B cell (primary cell): Measurements from ENCODE around the gene B4GALNT4. TPM values are rescaled to one million over a fixed set of nuclear protein-coding genes. Genes with fewer than 3 reads are reported as not detected.
A peak's percentile ranks its signal among the peaks of the same experiment; 100 is the strongest.
"Not testable (repeated sequence)": the region's sequence is repeated elsewhere in the genome, so short reads cannot be mapped to it uniquely, and the experiment has no call there.

Experiments
- ATAC-seq: fragments of 200-7000 bp; cut with Tn5 transposase; one replicate; pipeline ENCODE4 v1.10.0; 2021; ENCODE audit warnings: low read depth, mild to moderate bottlenecking, moderate number of reproducible peaks, moderate library complexity
- CTCF ChIA-PET: fragments of 350-600 bp; sonication (Branson Sonifier 250); formaldehyde crosslinking; loops from one replicate; lab custom pipeline; 2021; ENCODE audit warnings: antibody characterized with exemption, inconsistent platforms; lab: Charles Lee
- POLR2A ChIA-PET: fragments of 350-600 bp; sonication (Branson Sonifier 250); formaldehyde crosslinking; loops from one replicate; lab custom pipeline; 2021; ENCODE audit warnings: antibody characterized with exemption; lab: Charles Lee
- DNase-seq: peaks from one replicate; pipeline ENCODE4 v3.0.0; 2013
- H2AFZ ChIP-seq: 2 replicates; pipeline ENCODE4 v1.6.1; 2012; ENCODE audit warnings: mild to moderate bottlenecking, low read depth, low read length; ENCODE audit not compliant: insufficient read depth, poor library complexity, severe bottlenecking
- H3K27ac ChIP-seq, 2 donors: 1 replicate in 1 of 2; 2 replicates in 1 of 2; pipeline ENCODE4 v1.5.1; 2012 to 2013; ENCODE audit warnings: low read length in 2 of 2, mild to moderate bottlenecking in 2 of 2, moderate library complexity in 1 of 2
- H3K27me3 ChIP-seq, 4 experiments: fragments of 200-600 bp in 1 of 4; sonication (generic) in 1 of 4; replicated peaks in 1 of 4; 1 replicate in 2 of 4; 2 replicates in 2 of 4; pipeline versions ENCODE4 v1.6.1 to v1.7.0; 2013 to 2016; ENCODE audit warnings: low read length in 3 of 4, mild to moderate bottlenecking in 2 of 4, mixed read lengths in 1 of 4, moderate library complexity in 1 of 4; ENCODE audit not compliant: insufficient read depth in 4 of 4, control insufficient read depth in 3 of 4; ENCODE audit errors: control extremely low read depth in 1 of 4
- H3K36me3 ChIP-seq, 2 experiments: replicated peaks in 1 of 2; 1 replicate in 1 of 2; 2 replicates in 1 of 2; pipeline versions ENCODE4 v1.6.1 to v1.7.1; 2013; ENCODE audit warnings: low read length in 1 of 2; ENCODE audit not compliant: insufficient read depth in 2 of 2, control insufficient read depth in 1 of 2; ENCODE audit errors: control extremely low read depth in 1 of 2, extremely low read depth in 1 of 2
- H3K4me1 ChIP-seq, 2 donors: fragments of 200-600 bp in 1 of 2; sonication (generic) in 1 of 2; 1 replicate in 1 of 2; 2 replicates in 1 of 2; pipeline versions ENCODE4 v1.5.1 to v1.6.1; 2013 to 2017; ENCODE audit warnings: low read length in 2 of 2; ENCODE audit not compliant: control insufficient read depth in 2 of 2, insufficient read depth in 2 of 2
- H3K4me2 ChIP-seq: replicated peaks from 2 replicates; pipeline ENCODE3; 2012; ENCODE audit warnings: mild to moderate bottlenecking, low read depth, low read length; ENCODE audit not compliant: poor library complexity, severe bottlenecking
- H3K4me3 ChIP-seq, 5 experiments: fragments of 200-600 bp in 1 of 5; sonication (generic) in 1 of 5; 1 replicate in 3 of 5; 2 replicates in 2 of 5; pipeline versions ENCODE4 v1.5.1 to v1.7.0; 2011 to 2016; ENCODE audit warnings: low read length in 4 of 5, mild to moderate bottlenecking in 4 of 5, low read depth in 2 of 5, control low read depth in 1 of 5, moderate library complexity in 1 of 5; ENCODE audit not compliant: insufficient read depth in 1 of 5; ENCODE audit errors: control extremely low read depth in 1 of 5, extremely low read depth in 1 of 5
- H3K79me2 ChIP-seq: fragments of 200-600 bp; sonication (generic); one replicate; pipeline ENCODE4 v1.6.0; 2016; ENCODE audit warnings: low read length; ENCODE audit not compliant: control insufficient read depth, insufficient read depth
- H3K9ac ChIP-seq: fragments of 200-600 bp; sonication (generic); 2 replicates; pipeline ENCODE4 v1.6.1; 2017; ENCODE audit warnings: mild to moderate bottlenecking, low read length, moderate library complexity
- H3K9me3 ChIP-seq, 3 donors: one replicate each; pipeline versions ENCODE4 v1.6.1 to v1.7.1; 2013; ENCODE audit warnings: low read length in 2 of 3; ENCODE audit not compliant: control insufficient read depth in 2 of 3, insufficient read depth in 1 of 3; ENCODE audit errors: control extremely low read depth in 1 of 3
- H4K20me1 ChIP-seq: 2 replicates; pipeline ENCODE4 v1.6.0; 2012; ENCODE audit warnings: mild to moderate bottlenecking, low read length; ENCODE audit not compliant: insufficient read depth, control insufficient read depth, poor library complexity, severe bottlenecking
- H3K27ac Mint-ChIP-seq: one replicate; pipeline ENCODE4 v1.8.0; 2021; ENCODE audit warnings: mixed read lengths
- H3K27me3 Mint-ChIP-seq: one replicate; pipeline ENCODE4 v1.8.0; 2021; ENCODE audit warnings: mixed read lengths
- H3K4me1 Mint-ChIP-seq: one replicate; pipeline ENCODE4 v1.8.0; 2021; ENCODE audit warnings: mixed read lengths
- H3K4me3 Mint-ChIP-seq: one replicate; pipeline ENCODE4 v1.8.0; 2021; ENCODE audit warnings: mixed read lengths
- H3K9me3 Mint-ChIP-seq: one replicate; pipeline ENCODE4 v1.8.0; 2022; ENCODE audit warnings: mixed read lengths; ENCODE audit not compliant: insufficient read depth
- CTCF ChIP-seq: fragments of 200-600 bp; IDR thresholded peaks from one replicate; pipeline ENCODE4 v1.8.0; 2022; ENCODE audit warnings: antibody characterized with exemption, mild to moderate bottlenecking
- EZH2 ChIP-seq: IDR thresholded peaks from 2 replicates; pipeline ENCODE4 v1.6.1; 2012; ENCODE audit warnings: borderline replicate concordance, low read depth, mild to moderate bottlenecking, moderate library complexity, low read length; ENCODE audit not compliant: insufficient read depth, poor library complexity, severe bottlenecking
- WGBS: methylation state at CpG from one replicate; pipeline ENCODE4 v1.1.5; 2013; ENCODE audit warnings: missing lambda C conversion rate; ENCODE audit not compliant: insufficient coverage; 5-methylcytosine and 5-hydroxymethylcytosine counted together
- intact Hi-C: fragments of 100-400 bp; cut with micrococcal nuclease; formaldehyde crosslinking; loops from one replicate; pipeline ENCODE4 v1.10.0; 2022
- polyA plus RNA-seq: library from polyadenylated mRNA; depleted of rRNA; stranded (reverse); fragments of >200 nt; gene quantifications from 2 replicates; pipeline ENCODE4 v1.2.3, GENCODE V29; 2012
- total RNA-seq, 2 donors: library from RNA; stranded (reverse); fragments of 120-200 nt in 1 of 2; gene quantifications; 1 replicate in 1 of 2; 2 replicates in 1 of 2; pipeline versions ENCODE4 v1.2.3 to v1.2.4, GENCODE V29; 2013 to 2022

Gene B4GALNT4
- total and polyA plus RNA-seq, 2 donors (not counting 1 experiment from before 2014, with no cell fraction given): not detected

DNA sequence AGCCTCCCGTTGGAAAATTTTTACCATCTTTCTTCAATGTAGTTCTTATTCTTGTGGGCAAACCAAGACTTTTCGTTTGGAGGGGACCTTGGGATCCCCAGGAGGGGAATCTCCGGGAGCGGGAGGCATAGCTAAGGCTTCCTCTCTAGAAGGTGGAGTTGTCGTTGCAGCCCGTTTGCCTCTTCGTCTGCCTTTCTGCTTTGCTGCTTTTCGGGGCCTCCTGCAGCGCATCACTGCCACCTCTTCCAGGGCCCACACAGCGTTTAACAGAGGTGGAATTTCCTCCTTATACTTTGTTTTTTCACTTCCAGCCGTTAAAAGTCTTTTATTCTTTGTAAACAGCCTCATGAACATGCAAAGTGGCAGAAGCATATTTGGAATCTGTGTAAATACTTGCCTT lies 45.1 kb upstream of the B4GALNT4 start:
- TF ChIP-seq CTCF (no peak), EZH2 (no peak)
- no peak for DNase-seq
- H3K9me3 Mint-ChIP-seq: no peaks in the 10 kb centered on the region
- H3K27ac ChIP-seq: no peak overlapping the region
- H3K4me1 ChIP-seq: peaks cover 35 to 49% of the 10 kb centered on the region in 2 donors
- peaks cover 3% of the 10 kb centered on the region for H3K79me2 ChIP-seq
- no peak overlapping the region for H3K4me3 ChIP-seq
- no peak overlapping the region for H3K9ac ChIP-seq
- ChIA-PET POLR2A (no interaction called here), CTCF (interaction anchor here (1.9 to 2.3 kb wide), 2 partner anchors 12 to 18 kb away, joined by 6 read pairs; no protein-coding TSS in a partner anchor)
- H3K4me2 ChIP-seq: no peak overlapping the region
- no peak for ATAC-seq
- 75% methylated on average over 7 of the region's 11 CpGs for WGBS
- no peaks in the 10 kb centered on the region for H4K20me1 ChIP-seq
- H3K9me3 ChIP-seq: no peaks in the 10 kb centered on the region
- H3K4me3 Mint-ChIP-seq: no peak overlapping the region
- H2AFZ ChIP-seq: no peak overlapping the region
- no peaks in the 10 kb centered on the region for H3K27me3 ChIP-seq
- H3K4me1 Mint-ChIP-seq: peaks cover 48% of the 10 kb centered on the region
- intact Hi-C loops: no loop called here
- H3K27ac Mint-ChIP-seq: no peak overlapping the region
- H3K36me3 ChIP-seq: no peaks in the 10 kb centered on the region
- H3K27me3 Mint-ChIP-seq: peaks cover 4% of the 10 kb centered on the region

GRCh38 chr11:324593-325517 lies 44.4 kb upstream of the B4GALNT4 start:
- peaks cover 50% of the 10 kb centered on the region for H3K4me1 Mint-ChIP-seq
- POLR2A ChIA-PET: not testable (repeated sequence)

More at GRCh38 chr11:324593-325517, 44.4 kb upstream of the B4GALNT4 start:
- H3K4me2 ChIP-seq, DNase-seq, intact Hi-C loops, H4K20me1 ChIP-seq, H3K27me3 ChIP-seq, ATAC-seq, H3K9me3 ChIP-seq, H3K27me3 Mint-ChIP-seq, H3K27ac ChIP-seq, H3K36me3 ChIP-seq, H2AFZ ChIP-seq, H3K9me3 Mint-ChIP-seq, H3K4me3 ChIP-seq, H3K79me2 ChIP-seq, H3K9ac ChIP-seq: not testable (repeated sequence)
- CTCF ChIA-PET: interaction anchor here (1.0 to 2.3 kb wide), 4 partner anchors 13 to 74 kb away, joined by 3 to 6 read pairs (median 4); no protein-coding TSS in a partner anchor
- WGBS: 77% methylated on average over 13 of the region's 34 CpGs
- Mint-ChIP-seq H3K4me3 (peak overlapping the region; percentile 16), H3K27ac (peak overlapping the region; percentile 76)
- peaks cover 29 to 43% of the 10 kb centered on the region in 2 donors for H3K4me1 ChIP-seq
